Ectodermal cell (in vitro differentiated cells): Measurements from ENCODE around the gene PPP1R15B.
"Not testable (repeated sequence)": the region's sequence is repeated elsewhere in the genome, so short reads cannot be mapped to it uniquely, and the experiment has no call there.

Experiments
- H3K27ac ChIP-seq: 2 replicates; pipeline ENCODE4 v1.7.0; 2013; ENCODE audit warnings: mild to moderate bottlenecking, low read depth, low read length; ENCODE audit not compliant: insufficient read depth, poor library complexity, severe bottlenecking
- H3K27me3 ChIP-seq: 2 replicates; pipeline ENCODE4 v1.7.0; 2013; ENCODE audit warnings: mild to moderate bottlenecking, low read length; ENCODE audit not compliant: insufficient read depth, control insufficient read depth, poor library complexity, severe bottlenecking
- H3K36me3 ChIP-seq: one replicate; pipeline ENCODE4 v1.7.0; 2013; ENCODE audit warnings: low read length; ENCODE audit not compliant: control insufficient read depth, insufficient read depth
- H3K4me1 ChIP-seq: one replicate; pipeline ENCODE4 v1.7.0; 2013; ENCODE audit warnings: low read length; ENCODE audit not compliant: control insufficient read depth, insufficient read depth
- H3K4me3 ChIP-seq: 2 replicates; pipeline ENCODE4 v1.7.0; 2013; ENCODE audit warnings: low read depth, low read length, control low read depth; ENCODE audit not compliant: insufficient read depth
- H3K9me3 ChIP-seq: 2 replicates; pipeline ENCODE4 v1.7.0; 2013; ENCODE audit warnings: mild to moderate bottlenecking, low read length, moderate library complexity; ENCODE audit not compliant: control insufficient read depth
- WGBS, 2 experiments: methylation state at CpG; one replicate each; pipeline ENCODE4 v1.1.7; 2013; ENCODE audit warnings: missing lambda C conversion rate in 2 of 2; 5-methylcytosine and 5-hydroxymethylcytosine counted together

The PPP1R15B gene

GRCh38 chr1:204434116-204434755 is 22.6 kb upstream of the PPP1R15B start:
- WGBS, 2 experiments: 96 to 97% methylated on average over 9 of the region's 9 CpGs
- Histone ChIP-seq H3K4me1 (no peaks in the 10 kb centered on the region), H3K27me3 (no peaks in the 10 kb centered on the region), H3K4me3 (no peak overlapping the region), H3K27ac (no peak overlapping the region), H3K9me3 (no peaks in the 10 kb centered on the region), H3K36me3 (peaks cover 50% of the 10 kb centered on the region)

- no peaks in the 10 kb centered on the region for H3K9me3 ChIP-seq
- no peaks in the 10 kb centered on the region for H3K27me3 ChIP-seq
- peaks cover 51% of the 10 kb centered on the region for H3K36me3 ChIP-seq
- H3K4me1 ChIP-seq: no peaks in the 10 kb centered on the region
- H3K4me3 ChIP-seq: no peak overlapping the region
- H3K27ac ChIP-seq: no peak overlapping the region
- WGBS, 2 experiments: 91 to 95% methylated on average over 1 to 2 of the region's 2 CpGs
Observed at GRCh38 chr1:204432708-204433107, 21.1 kb upstream of the PPP1R15B start.

GRCh38 chr1:204431310-204432184 is 19.9 kb upstream of the PPP1R15B start:
- H3K9me3 ChIP-seq: no peaks in the 10 kb centered on the region
- H3K4me3 ChIP-seq: no peak overlapping the region
- no peaks in the 10 kb centered on the region for H3K4me1 ChIP-seq
- no peak overlapping the region for H3K27ac ChIP-seq
- WGBS, 2 experiments: 77 to 78% methylated on average over 11 to 13 of the region's 13 CpGs
- H3K36me3 ChIP-seq: peaks cover 55% of the 10 kb centered on the region
- H3K27me3 ChIP-seq: no peaks in the 10 kb centered on the region

- 90 to 95% methylated on average over 18 of the region's 18 CpGs for WGBS, 2 experiments
- peaks cover 63% of the 10 kb centered on the region for H3K36me3 ChIP-seq
- H3K4me1 ChIP-seq: no peaks in the 10 kb centered on the region
- no peak overlapping the region for H3K27ac ChIP-seq
- no peak overlapping the region for H3K4me3 ChIP-seq
- H3K27me3 ChIP-seq: no peaks in the 10 kb centered on the region
- no peaks in the 10 kb centered on the region for H3K9me3 ChIP-seq
Observed at GRCh38 chr1:204429746-204430145, 18.1 kb upstream of the PPP1R15B start.

GRCh38 chr1:204426971-204427701 is 15.5 kb upstream of the PPP1R15B start:
- no peak overlapping the region for H3K27ac ChIP-seq
- no peak overlapping the region for H3K4me3 ChIP-seq
- H3K36me3 ChIP-seq: peaks cover 55% of the 10 kb centered on the region
- no peaks in the 10 kb centered on the region for H3K4me1 ChIP-seq
- WGBS, 2 experiments: 96% methylated on average over 9 of the region's 9 CpGs
- no peaks in the 10 kb centered on the region for H3K27me3 ChIP-seq
- H3K9me3 ChIP-seq: no peaks in the 10 kb centered on the region

- H3K27me3 ChIP-seq: no peaks in the 10 kb centered on the region
- H3K9me3 ChIP-seq: no peaks in the 10 kb centered on the region
- H3K4me3 ChIP-seq: no peak overlapping the region
- H3K27ac ChIP-seq: no peak overlapping the region
- WGBS, 2 experiments: 93 to 96% methylated on average over 2 of the region's 2 CpGs
- H3K4me1 ChIP-seq: no peaks in the 10 kb centered on the region
- H3K36me3 ChIP-seq: peaks cover 57% of the 10 kb centered on the region
Observed at GRCh38 chr1:204426474-204426873, 14.9 kb upstream of the PPP1R15B start.

- Histone ChIP-seq H3K4me3 (no peak overlapping the region), H3K27me3 (no peaks in the 10 kb centered on the region), H3K27ac (no peak overlapping the region), H3K4me1 (no peaks in the 10 kb centered on the region), H3K36me3 (peaks cover 61% of the 10 kb centered on the region), H3K9me3 (no peaks in the 10 kb centered on the region)
- 95 to 96% methylated on average over 5 of the region's 5 CpGs for WGBS, 2 experiments
Observed at GRCh38 chr1:204426035-204426436, 14.4 kb upstream of the PPP1R15B start.

GRCh38 chr1:204424621-204425020 is 13.0 kb upstream of the PPP1R15B start:
- 94 to 98% methylated on average over 10 of the region's 10 CpGs for WGBS, 2 experiments
- Histone ChIP-seq H3K4me1 (peaks cover 5% of the 10 kb centered on the region), H3K9me3 (no peaks in the 10 kb centered on the region), H3K27ac (no peak overlapping the region), H3K4me3 (no peak overlapping the region), H3K36me3 (peaks cover 55% of the 10 kb centered on the region), H3K27me3 (no peaks in the 10 kb centered on the region)

- not testable (repeated sequence) for H3K9me3 ChIP-seq, H3K4me3 ChIP-seq, H3K27me3 ChIP-seq, H3K4me1 ChIP-seq, H3K27ac ChIP-seq
- WGBS, 2 experiments: 96 to 97% methylated on average over 6 to 7 of the region's 8 CpGs
- H3K36me3 ChIP-seq: peaks cover 34% of the 10 kb centered on the region
Observed at GRCh38 chr1:204422061-204422705, 10.6 kb upstream of the PPP1R15B start.
